GM12873 (cell line): ENCODE measurements around the gene RPL22.

Experiments
- TF ChIP-seq, protein P1 (sequence below): IDR thresholded peaks from 2 replicates; pipeline ENCODE4 v1.5.1; 2012; ENCODE audit warnings: low read depth, mild to moderate bottlenecking, moderate library complexity, low read length, control low read depth; ENCODE audit not compliant: insufficient read depth; ENCODE audit errors: missing control alignments

RPL22 gene

DNA sequence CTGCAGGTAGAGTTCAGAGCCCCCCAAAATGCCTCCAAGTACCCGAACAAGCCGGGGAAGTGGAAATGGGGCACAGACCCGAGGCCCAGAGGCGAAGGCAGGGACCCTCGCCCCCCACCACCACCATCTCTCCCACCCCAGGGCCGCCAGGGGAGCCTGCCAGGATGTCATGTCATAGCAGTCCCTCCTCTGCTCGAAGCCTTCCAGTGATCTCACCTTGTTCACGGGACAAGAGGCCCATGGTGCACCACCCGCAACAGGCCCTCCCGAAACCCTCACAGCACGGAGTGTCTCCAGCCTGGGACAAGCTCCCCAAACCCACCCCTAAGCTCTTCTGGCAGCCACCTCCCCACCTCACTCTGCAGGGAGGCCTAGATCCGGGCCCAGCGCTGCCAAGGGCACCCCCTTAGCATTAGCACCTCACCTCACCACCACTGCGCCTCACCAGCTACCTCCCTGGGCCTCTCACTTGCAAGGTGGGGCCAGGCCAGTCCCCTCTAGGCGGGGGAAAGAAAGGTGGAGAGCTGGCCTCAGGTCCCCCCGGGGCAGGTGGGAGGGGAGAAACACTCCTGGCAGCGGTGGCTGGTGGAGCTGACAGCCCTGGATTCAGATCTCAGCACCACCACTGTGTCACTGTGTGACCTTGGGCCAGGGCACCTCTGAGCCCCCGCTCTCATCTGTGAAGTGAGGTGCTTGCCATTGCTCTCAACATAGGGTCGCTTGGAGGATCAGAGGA lies 32.6 kb downstream of the RPL22 start:
- TF ChIP-seq, protein P1, sequence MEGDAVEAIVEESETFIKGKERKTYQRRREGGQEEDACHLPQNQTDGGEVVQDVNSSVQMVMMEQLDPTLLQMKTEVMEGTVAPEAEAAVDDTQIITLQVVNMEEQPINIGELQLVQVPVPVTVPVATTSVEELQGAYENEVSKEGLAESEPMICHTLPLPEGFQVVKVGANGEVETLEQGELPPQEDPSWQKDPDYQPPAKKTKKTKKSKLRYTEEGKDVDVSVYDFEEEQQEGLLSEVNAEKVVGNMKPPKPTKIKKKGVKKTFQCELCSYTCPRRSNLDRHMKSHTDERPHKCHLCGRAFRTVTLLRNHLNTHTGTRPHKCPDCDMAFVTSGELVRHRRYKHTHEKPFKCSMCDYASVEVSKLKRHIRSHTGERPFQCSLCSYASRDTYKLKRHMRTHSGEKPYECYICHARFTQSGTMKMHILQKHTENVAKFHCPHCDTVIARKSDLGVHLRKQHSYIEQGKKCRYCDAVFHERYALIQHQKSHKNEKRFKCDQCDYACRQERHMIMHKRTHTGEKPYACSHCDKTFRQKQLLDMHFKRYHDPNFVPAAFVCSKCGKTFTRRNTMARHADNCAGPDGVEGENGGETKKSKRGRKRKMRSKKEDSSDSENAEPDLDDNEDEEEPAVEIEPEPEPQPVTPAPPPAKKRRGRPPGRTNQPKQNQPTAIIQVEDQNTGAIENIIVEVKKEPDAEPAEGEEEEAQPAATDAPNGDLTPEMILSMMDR, result no peak

DNA sequence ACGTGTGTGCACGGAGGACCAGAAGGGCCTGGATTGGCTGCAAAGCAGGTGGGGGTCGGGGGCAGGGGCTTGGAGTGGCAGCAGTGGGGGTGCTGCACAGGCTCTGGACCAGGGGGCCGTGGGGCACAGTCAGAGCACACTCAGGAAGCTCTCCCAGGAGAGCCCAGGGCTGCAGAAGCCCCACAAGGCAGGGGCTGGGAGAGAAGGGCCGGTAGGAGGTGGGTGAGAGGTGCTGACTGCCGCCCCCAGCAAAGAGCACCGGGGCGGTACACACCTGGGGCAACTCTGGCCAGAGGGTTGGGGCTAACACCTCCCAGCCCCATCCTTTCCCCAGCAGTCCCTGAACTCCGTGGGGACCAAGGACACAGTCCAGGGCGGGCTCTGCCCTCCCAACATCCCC lies 33.2 kb downstream of the RPL22 start:
- TF ChIP-seq, protein P1, result no peak

DNA sequence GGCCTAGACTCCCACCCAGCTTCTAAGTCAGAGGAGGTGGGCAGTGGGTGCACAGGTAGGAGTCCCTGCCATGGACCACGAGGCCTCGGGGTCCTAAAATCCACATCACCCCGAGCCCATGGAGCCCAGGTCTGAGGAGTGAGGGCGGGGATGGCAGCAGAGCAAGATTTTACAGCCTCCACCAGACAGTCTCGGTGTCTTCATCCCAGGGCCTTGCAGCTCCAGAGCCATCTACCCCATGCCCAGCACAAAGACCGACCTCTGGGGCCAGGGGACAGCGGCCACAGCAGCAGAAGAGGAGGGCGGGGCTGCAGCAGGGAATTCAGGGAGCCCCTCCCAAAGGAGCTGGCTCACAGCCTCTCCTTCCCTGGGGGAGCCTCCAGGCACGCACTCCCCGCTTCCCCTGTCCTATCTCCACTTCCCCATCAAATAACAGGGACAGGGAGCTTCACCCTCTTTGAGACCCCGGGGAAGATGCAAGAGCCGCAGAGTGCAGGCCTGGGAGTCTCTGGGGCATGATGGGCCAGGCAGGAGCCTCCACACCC lies 33.9 kb downstream of the RPL22 start:
- TF ChIP-seq, protein P1, result no peak

DNA sequence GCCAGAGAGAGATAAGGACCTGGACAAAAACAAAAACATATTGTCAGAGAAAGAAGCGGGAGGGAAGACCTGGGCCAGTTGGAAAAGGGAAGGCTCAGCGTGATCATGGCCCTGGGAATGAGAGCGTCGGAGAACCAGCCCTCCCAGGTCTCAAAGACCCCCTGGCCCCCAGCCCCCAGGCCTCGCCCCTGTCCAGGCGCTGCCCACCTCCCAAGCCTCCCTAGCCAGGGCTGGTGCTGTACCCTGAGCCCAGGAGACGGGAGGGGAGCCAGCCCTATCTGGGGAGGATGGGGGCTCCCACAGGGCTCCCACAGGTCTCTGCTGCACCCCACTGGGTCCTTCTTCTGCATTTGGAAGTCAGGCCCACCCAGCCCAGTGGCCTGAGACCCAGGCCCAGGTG lies 34.4 kb downstream of the RPL22 start:
- TF ChIP-seq, protein P1, result no peak

DNA sequence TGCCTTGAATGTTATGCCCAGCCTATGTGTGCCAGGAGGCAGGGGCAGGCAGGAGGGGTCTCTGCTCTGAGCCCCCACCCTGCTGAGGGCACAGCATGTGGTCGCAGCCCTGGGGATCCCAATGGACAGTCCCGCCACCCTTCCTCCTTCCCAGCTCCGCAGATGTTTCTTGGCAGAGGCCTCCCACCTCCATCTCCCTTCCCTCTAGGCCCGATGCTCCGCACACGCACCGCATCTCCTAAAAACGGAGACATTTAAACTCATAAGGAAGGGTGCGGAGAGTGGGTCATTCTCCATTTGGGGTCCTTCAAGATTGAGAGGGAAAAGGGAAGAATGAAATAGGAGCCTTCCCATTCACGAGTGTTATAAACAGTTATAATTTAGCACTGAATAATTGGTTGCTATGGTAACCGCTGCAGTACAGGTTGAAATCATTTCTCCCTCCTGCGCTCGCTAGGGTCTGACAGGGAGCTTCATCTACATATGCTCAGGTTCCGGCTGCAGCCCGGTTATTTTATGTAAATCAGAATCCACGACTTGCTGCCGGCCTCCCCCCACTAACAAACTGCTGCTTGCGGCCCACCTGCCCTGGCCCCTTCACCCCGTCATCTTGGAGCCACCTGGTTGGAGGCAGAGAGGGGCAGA lies 35.3 kb downstream of the RPL22 start:
- TF ChIP-seq, protein P1, result no peak

DNA sequence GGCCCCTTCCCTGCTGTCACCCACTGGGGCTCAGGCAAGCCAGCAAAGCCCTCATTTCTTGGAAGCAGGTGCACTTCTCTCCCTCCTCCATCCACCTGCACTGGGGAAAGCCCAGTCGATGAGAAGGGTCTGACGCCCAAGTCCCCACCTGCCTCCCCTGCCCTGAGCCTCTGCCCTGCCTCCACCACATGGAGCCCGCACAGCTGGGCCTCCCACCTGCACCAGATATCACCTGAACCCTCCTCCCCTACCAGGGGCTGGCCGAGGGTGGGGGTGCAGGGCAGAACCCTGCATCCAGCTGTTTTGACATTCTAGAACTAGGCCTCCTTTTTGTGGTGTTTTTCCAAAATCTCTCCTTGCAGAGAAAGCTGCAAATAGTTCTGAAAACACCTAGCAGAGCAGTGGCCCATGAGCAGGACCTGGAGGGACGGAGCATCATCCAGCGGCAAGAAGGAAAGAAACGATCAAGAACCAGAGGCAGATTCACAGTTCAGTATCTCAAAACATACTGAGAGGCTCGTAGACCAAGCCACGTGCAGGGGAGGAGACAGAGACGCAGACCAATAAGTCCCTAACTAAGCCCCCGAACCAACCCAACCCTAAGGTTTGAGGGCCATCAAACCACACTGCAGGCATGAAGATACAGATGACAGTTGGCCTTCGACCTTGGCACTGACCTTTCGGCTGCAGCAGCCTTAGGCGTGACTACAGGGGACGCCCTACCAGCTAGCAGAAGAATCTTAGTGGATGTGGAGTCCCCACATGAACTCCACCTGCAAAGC lies 36.0 kb downstream of the RPL22 start:
- TF ChIP-seq, protein P1, result no peak

DNA sequence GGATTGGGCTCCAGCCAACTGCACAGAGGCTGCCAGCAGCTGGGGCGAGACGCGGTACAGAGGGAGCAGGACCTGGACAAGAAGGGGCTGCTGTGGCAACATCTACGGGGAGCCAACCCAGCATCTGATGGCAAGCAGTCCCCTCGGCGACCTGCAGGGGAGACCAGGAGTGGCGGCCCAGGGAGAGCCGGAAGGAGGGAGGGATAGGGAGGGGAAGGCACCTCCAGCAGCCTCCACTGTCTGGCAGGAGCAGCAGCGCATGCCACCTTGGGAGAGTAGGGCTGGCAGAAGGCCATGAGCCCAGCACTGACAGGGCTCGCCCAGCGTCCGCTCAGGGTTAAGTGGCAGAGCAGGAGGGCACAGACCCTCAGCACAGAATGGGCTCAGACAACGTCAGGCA lies 36.6 kb downstream of the RPL22 start:
- TF ChIP-seq, protein P1, result peak; percentile 24
